Liver (tissue), 9 donors: ENCODE measurements around the gene COLEC11. TPM values are rescaled to one million over a fixed set of nuclear protein-coding genes. Genes with fewer than 3 reads are reported as not detected.

Experiments used
- DNase-seq: peaks from one replicate; pipeline ENCODE4 v3.0.0-alpha.2; 2017; ENCODE audit warnings: low spot score
- H3K27ac ChIP-seq, 2 donors: one replicate each; pipeline ENCODE4 v1.7.0; 2013; ENCODE audit warnings: inconsistent platforms in 2 of 2, low read length in 2 of 2, control low read depth in 1 of 2, low read depth in 1 of 2, mild to moderate bottlenecking in 1 of 2
- H3K27me3 ChIP-seq, 4 donors: one replicate each; pipeline versions ENCODE4 v1.6.1 to v1.7.0; 2013; ENCODE audit warnings: low read length in 3 of 4, inconsistent platforms in 1 of 4, mild to moderate bottlenecking in 1 of 4, moderate library complexity in 1 of 4; ENCODE audit not compliant: control insufficient read depth in 4 of 4, insufficient read depth in 4 of 4
- H3K36me3 ChIP-seq, 4 donors: one replicate each; pipeline versions ENCODE4 v1.6.1 to v1.7.0; 2013; ENCODE audit warnings: low read length in 3 of 4, mild to moderate bottlenecking in 3 of 4, low read depth in 1 of 4, moderate library complexity in 1 of 4; ENCODE audit not compliant: control insufficient read depth in 4 of 4, insufficient read depth in 3 of 4
- H3K4me1 ChIP-seq, 4 donors: one replicate each; pipeline versions ENCODE4 v1.6.1 to v1.7.0; 2013; ENCODE audit warnings: low read length in 3 of 4, mild to moderate bottlenecking in 3 of 4, moderate library complexity in 1 of 4; ENCODE audit not compliant: control insufficient read depth in 4 of 4, insufficient read depth in 4 of 4
- H3K4me3 ChIP-seq, 3 donors: one replicate each; pipeline versions ENCODE4 v1.6.1 to v1.7.0; 2013; ENCODE audit warnings: low read length in 3 of 3, control low read depth in 1 of 3, low read depth in 1 of 3, mild to moderate bottlenecking in 1 of 3
- H3K9ac ChIP-seq, 2 donors: one replicate each; pipeline ENCODE4 v1.7.0; 2013; ENCODE audit warnings: low read length in 2 of 2, mild to moderate bottlenecking in 2 of 2, moderate library complexity in 2 of 2, control low read depth in 1 of 2, low read depth in 1 of 2
- H3K9me3 ChIP-seq, 4 donors: one replicate each; pipeline versions ENCODE4 v1.6.1 to v1.7.0; 2013; ENCODE audit warnings: low read length in 3 of 4; ENCODE audit not compliant: control insufficient read depth in 4 of 4
- CTCF ChIP-seq: fragments of 150-350 bp; IDR thresholded peaks from 2 replicates; pipeline ENCODE4 v1.5.1; 2017; ENCODE audit warnings: improper control_type of control experiment, low read depth, low read length; ENCODE audit not compliant: missing input control
- EGR1 ChIP-seq, 2 donors: IDR thresholded peaks; 2 replicates each; pipeline ENCODE4 v1.6.1; 2016 to 2018; ENCODE audit warnings: antibody characterized with exemption in 2 of 2, low read depth in 2 of 2
- FOXA1 ChIP-seq: IDR thresholded peaks from 2 replicates; pipeline ENCODE4 v1.6.1; 2016; ENCODE audit warnings: antibody characterized with exemption
- FOXA2 ChIP-seq: IDR thresholded peaks from 2 replicates; pipeline ENCODE4 v1.6.1; 2016; ENCODE audit warnings: antibody characterized with exemption
- GABPA ChIP-seq, 2 donors: IDR thresholded peaks in 1 of 2; conservative IDR thresholded peaks in 1 of 2; 2 replicates each; pipeline ENCODE4 v1.6.1; 2016; ENCODE audit warnings: antibody characterized with exemption in 2 of 2, mild to moderate bottlenecking in 1 of 2, moderate library complexity in 1 of 2
- HNF4A ChIP-seq, 2 donors: conservative IDR thresholded peaks; 2 replicates each; pipeline ENCODE4 v1.6.1; 2016; ENCODE audit warnings: antibody characterized with exemption in 2 of 2, mild to moderate bottlenecking in 2 of 2
- HNF4G ChIP-seq: IDR thresholded peaks from 2 replicates; pipeline ENCODE4 v1.6.1; 2016; ENCODE audit warnings: antibody characterized with exemption
- JUND ChIP-seq, 2 donors: IDR thresholded peaks; 2 replicates each; pipeline ENCODE4 v1.6.1; 2016; ENCODE audit warnings: antibody characterized with exemption in 2 of 2
- MAX ChIP-seq: IDR thresholded peaks from 2 replicates; pipeline ENCODE4 v1.6.1; 2016; ENCODE audit warnings: antibody characterized with exemption
- NR2F2 ChIP-seq: IDR thresholded peaks from 2 replicates; pipeline ENCODE4 v1.6.1; 2016; ENCODE audit warnings: antibody characterized with exemption
- RAD21 ChIP-seq, 2 donors: IDR thresholded peaks; 2 replicates each; pipeline ENCODE4 v1.6.1; 2016; ENCODE audit warnings: antibody characterized with exemption in 2 of 2, mild to moderate bottlenecking in 2 of 2
- REST ChIP-seq: IDR thresholded peaks from 2 replicates; pipeline ENCODE4 v1.6.1; 2016; ENCODE audit warnings: antibody characterized with exemption, mild to moderate bottlenecking
- RXRA ChIP-seq, 2 donors: IDR thresholded peaks; 2 replicates each; pipeline ENCODE4 v1.6.1; 2017 to 2018; ENCODE audit warnings: antibody characterized with exemption in 2 of 2, mild to moderate bottlenecking in 1 of 2
- SP1 ChIP-seq: IDR thresholded peaks from 2 replicates; pipeline ENCODE4 v1.6.1; 2018; ENCODE audit warnings: antibody characterized with exemption, mild to moderate bottlenecking
- TAF1 ChIP-seq: conservative IDR thresholded peaks from 2 replicates; pipeline ENCODE4 v1.6.1; 2016; ENCODE audit warnings: antibody characterized with exemption, mild to moderate bottlenecking
- YY1 ChIP-seq: IDR thresholded peaks from 2 replicates; pipeline ENCODE4 v1.6.1; 2016; ENCODE audit warnings: antibody characterized with exemption, mild to moderate bottlenecking
- ZBTB33 ChIP-seq: IDR thresholded peaks from 2 replicates; pipeline ENCODE4 v1.6.1; 2016; ENCODE audit warnings: antibody characterized with exemption
- WGBS: extraction: QIAGEN DNeasy Blood & Tissue Kit; methylation state at CpG from one replicate; pipeline ENCODE4 v1.1.7; 2013; 5-methylcytosine and 5-hydroxymethylcytosine counted together
- polyA plus RNA-seq, 2 donors: library from polyadenylated mRNA; stranded (reverse) in 1 of 2; unstranded in 1 of 2; fragments of 200-250 nt in 1 of 2; fragments of >200 nt in 1 of 2; fragmentation: Nextera tagmentation in 1 of 2; extraction: Ambion mirVana in 1 of 2; gene quantifications; one replicate each; pipeline versions ENCODE4 v1.2.1 to v1.2.3, GENCODE V29; 2013 to 2015
- total RNA-seq, 2 donors: library from RNA; depleted of rRNA; stranded (reverse); fragments of >200 nt; gene quantifications; one replicate each; pipeline ENCODE4 v1.2.3, GENCODE V29; 2014
- donor health status: healthy.
- donor health status: healthy.
- donor health status: healthy.
- donor health status: healthy.
- donor health status: healthy.

COLEC11 gene
- total and polyA plus RNA-seq, 4 donors, result 31.0 to 100 (median 70.9) TPM

GRCh38 chr2:3628241-3628679 lies 33.3 kb downstream of the COLEC11 start:
- H3K4me1 ChIP-seq, result no peaks in the 10 kb centered on the region
- no peaks in the 10 kb centered on the region for H3K36me3 ChIP-seq
- no peak overlapping the region for H3K4me3 ChIP-seq
- H3K9ac ChIP-seq, result no peak overlapping the region
- H3K27ac ChIP-seq, result peak overlapping the region in 1 of 2 donors; percentile 16
- no peaks in the 10 kb centered on the region for H3K9me3 ChIP-seq
- DNase-seq, result peak; percentile 21
- 88% methylated on average over 10 of the region's 10 CpGs for WGBS
- no peaks in the 10 kb centered on the region for H3K27me3 ChIP-seq
- TF ChIP-seq REST, result no peak
- TF ChIP-seq RAD21 (IDR thresholded peaks at IDR 0.05), result no peak
- no peak for TF ChIP-seq CTCF
- TF ChIP-seq NR2F2, result no peak

GRCh38 chr2:3628800-3629199 lies 33.9 kb downstream of the COLEC11 start:
- Histone ChIP-seq H3K27me3 (no peaks in the 10 kb centered on the region), H3K9ac (no peak overlapping the region), H3K4me1 (no peaks in the 10 kb centered on the region), H3K9me3 (no peaks in the 10 kb centered on the region), H3K36me3 (no peaks in the 10 kb centered on the region), H3K27ac (no peak overlapping the region), H3K4me3 (no peak overlapping the region)
- TF ChIP-seq SP1, result no peak
- no peak for TF ChIP-seq TAF1
- no peak for TF ChIP-seq RAD21 (IDR thresholded peaks at IDR 0.05)
- no peak for TF ChIP-seq HNF4G
- TF ChIP-seq NR2F2, result no peak
- no peak for TF ChIP-seq CTCF
- no peak for TF ChIP-seq JUND (IDR thresholded peaks at IDR 0.05)
- no peak for TF ChIP-seq RXRA (IDR thresholded peaks at IDR 0.05)
- TF ChIP-seq ZBTB33, result no peak
- TF ChIP-seq YY1, result no peak
- TF ChIP-seq FOXA1, result no peak
- TF ChIP-seq EGR1 (IDR thresholded peaks at IDR 0.05; ENCODE audit: low read depth in 2 of 2), result no peak
- TF ChIP-seq HNF4A (conservative IDR thresholded peaks at IDR 0.05), result no peak
- no peak for TF ChIP-seq FOXA2
- TF ChIP-seq REST, result no peak
- no peak for TF ChIP-seq MAX
- no peak for TF ChIP-seq GABPA (IDR thresholded peaks at IDR 0.05 in 1 of 2, conservative IDR thresholded peaks at IDR 0.05 in 1 of 2)
- WGBS, result 63% methylated on average over 12 of the region's 12 CpGs
- peak; percentile 28 for DNase-seq
